Endodermal cell (in vitro differentiated cells): Measurements from ENCODE around the gene SORL1. TPM values are rescaled to one million over a fixed set of nuclear protein-coding genes. Genes with fewer than 3 reads are reported as not detected.

Experiments used
- DNase-seq: peaks from one replicate; pipeline ENCODE4 v3.0.0-alpha.2; 2017
- H3K27ac ChIP-seq: 2 replicates; pipeline ENCODE4 v1.5.1; 2013; ENCODE audit warnings: mild to moderate bottlenecking, low read depth, low read length, moderate library complexity
- H3K27me3 ChIP-seq: 2 replicates; pipeline ENCODE4 v1.6.1; 2013; ENCODE audit warnings: mild to moderate bottlenecking, low read length, moderate library complexity; ENCODE audit not compliant: insufficient read depth, control insufficient read depth, poor library complexity, severe bottlenecking
- H3K36me3 ChIP-seq: 2 replicates; pipeline ENCODE4 v1.7.0; 2013; ENCODE audit warnings: mild to moderate bottlenecking, low read length, moderate library complexity; ENCODE audit not compliant: control insufficient read depth, insufficient read depth
- H3K4me1 ChIP-seq: one replicate; pipeline ENCODE4 v1.7.0; 2013; ENCODE audit warnings: low read length; ENCODE audit not compliant: control insufficient read depth, insufficient read depth
- H3K4me3 ChIP-seq: 2 replicates; pipeline ENCODE4 v1.5.1; 2013; ENCODE audit warnings: mild to moderate bottlenecking, low read length, moderate library complexity
- H3K9ac ChIP-seq: 2 replicates; pipeline ENCODE4 v1.6.1; 2013; ENCODE audit warnings: mild to moderate bottlenecking, low read length, moderate library complexity; ENCODE audit not compliant: poor library complexity, severe bottlenecking; ENCODE audit errors: extremely low read depth
- H3K9me3 ChIP-seq: 2 replicates; pipeline ENCODE4 v1.6.1; 2013; ENCODE audit warnings: mild to moderate bottlenecking, low read length, moderate library complexity; ENCODE audit not compliant: control insufficient read depth
- H3K27ac Mint-ChIP-seq: 2 replicates; pipeline ENCODE4 v1.8.0; 2020; ENCODE audit warnings: mixed read lengths
- H3K27me3 Mint-ChIP-seq: 2 replicates; pipeline ENCODE4 v1.8.0; 2021; ENCODE audit warnings: mild to moderate bottlenecking, mixed read lengths; ENCODE audit not compliant: insufficient read depth
- H3K36me3 Mint-ChIP-seq: 2 replicates; pipeline ENCODE4 v1.8.0; 2020; ENCODE audit warnings: low read depth, mixed read lengths
- H3K4me1 Mint-ChIP-seq: 2 replicates; pipeline ENCODE4 v1.8.0; 2020; ENCODE audit warnings: mixed read lengths
- H3K4me3 Mint-ChIP-seq: 2 replicates; pipeline ENCODE4 v1.8.0; 2020; ENCODE audit warnings: mild to moderate bottlenecking, moderate library complexity, mixed read lengths
- H3K9me3 Mint-ChIP-seq: 2 replicates; pipeline ENCODE4 v1.8.0; 2020; ENCODE audit warnings: mild to moderate bottlenecking, mixed read lengths
- WGBS, 2 experiments: methylation state at CpG; one replicate each; pipeline versions ENCODE4 v1.1.5 to v1.1.7; 2013; ENCODE audit warnings: missing lambda C conversion rate in 2 of 2, mixed read lengths in 1 of 2; ENCODE audit not compliant: insufficient coverage in 1 of 2, insufficient read length in 1 of 2; 5-methylcytosine and 5-hydroxymethylcytosine counted together
- total RNA-seq, 2 donors: library from RNA; stranded (reverse); fragmentation: NEBNext Ultra II Directional in 1 of 2; extraction: Animal tissue kit (Norgen Biotek cat#: 25700) in 1 of 2; gene quantifications; 2 replicates in 1 of 2; 3 replicates in 1 of 2; pipeline ENCODE4 v1.2.1, GENCODE V29; 2021
- TF ChIP-seq, protein P1 (sequence below): fragments of 200-600 bp; sonication (generic); conservative IDR thresholded peaks from 2 replicates; pipeline ENCODE4 v1.5.0; 2021; ENCODE audit warnings: antibody characterized with exemption, mild to moderate bottlenecking

SORL1 gene
- total RNA-seq, 2 donors from 2014 or later, result 56.4 to 57.5 TPM

DNA sequence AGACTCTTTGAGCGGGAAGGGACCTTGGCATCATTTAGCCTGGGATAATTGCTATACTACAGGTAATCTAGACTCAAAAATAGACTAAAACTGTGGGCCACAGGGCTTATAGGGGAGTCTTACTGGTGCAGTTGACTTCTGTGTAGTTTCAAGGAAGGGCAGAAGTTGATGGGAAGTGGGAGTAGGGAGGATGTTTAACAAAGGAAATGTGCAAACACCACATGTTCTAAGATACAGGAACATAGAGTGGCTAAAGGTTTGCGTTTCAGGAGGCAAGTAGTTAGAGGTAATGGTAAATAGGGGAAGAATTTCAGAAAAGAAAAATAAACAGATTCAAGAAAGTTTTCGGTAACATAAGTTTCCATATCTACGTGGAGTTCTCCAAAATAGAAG, 14.4 kb upstream of the SORL1 start:
- Histone ChIP-seq H3K9me3 (no peaks in the 10 kb centered on the region), H3K27ac (no peak overlapping the region), H3K9ac (no peak overlapping the region), H3K4me3 (no peak overlapping the region), H3K36me3 (no peaks in the 10 kb centered on the region), H3K4me1 (peaks cover 7% of the 10 kb centered on the region), H3K27me3 (no peaks in the 10 kb centered on the region)
- Mint-ChIP-seq H3K27me3 (no peaks in the 10 kb centered on the region), H3K4me3 (no peak overlapping the region), H3K27ac (no peak overlapping the region), H3K4me1 (peaks cover 22% of the 10 kb centered on the region), H3K36me3 (no peaks in the 10 kb centered on the region), H3K9me3 (no peaks in the 10 kb centered on the region)
- WGBS, 2 experiments, result 95 to 100% methylated on average over 3 to 4 of the region's 4 CpGs
- no peak for DNase-seq
- TF ChIP-seq, protein P1, sequence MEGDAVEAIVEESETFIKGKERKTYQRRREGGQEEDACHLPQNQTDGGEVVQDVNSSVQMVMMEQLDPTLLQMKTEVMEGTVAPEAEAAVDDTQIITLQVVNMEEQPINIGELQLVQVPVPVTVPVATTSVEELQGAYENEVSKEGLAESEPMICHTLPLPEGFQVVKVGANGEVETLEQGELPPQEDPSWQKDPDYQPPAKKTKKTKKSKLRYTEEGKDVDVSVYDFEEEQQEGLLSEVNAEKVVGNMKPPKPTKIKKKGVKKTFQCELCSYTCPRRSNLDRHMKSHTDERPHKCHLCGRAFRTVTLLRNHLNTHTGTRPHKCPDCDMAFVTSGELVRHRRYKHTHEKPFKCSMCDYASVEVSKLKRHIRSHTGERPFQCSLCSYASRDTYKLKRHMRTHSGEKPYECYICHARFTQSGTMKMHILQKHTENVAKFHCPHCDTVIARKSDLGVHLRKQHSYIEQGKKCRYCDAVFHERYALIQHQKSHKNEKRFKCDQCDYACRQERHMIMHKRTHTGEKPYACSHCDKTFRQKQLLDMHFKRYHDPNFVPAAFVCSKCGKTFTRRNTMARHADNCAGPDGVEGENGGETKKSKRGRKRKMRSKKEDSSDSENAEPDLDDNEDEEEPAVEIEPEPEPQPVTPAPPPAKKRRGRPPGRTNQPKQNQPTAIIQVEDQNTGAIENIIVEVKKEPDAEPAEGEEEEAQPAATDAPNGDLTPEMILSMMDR, result no peak

DNA sequence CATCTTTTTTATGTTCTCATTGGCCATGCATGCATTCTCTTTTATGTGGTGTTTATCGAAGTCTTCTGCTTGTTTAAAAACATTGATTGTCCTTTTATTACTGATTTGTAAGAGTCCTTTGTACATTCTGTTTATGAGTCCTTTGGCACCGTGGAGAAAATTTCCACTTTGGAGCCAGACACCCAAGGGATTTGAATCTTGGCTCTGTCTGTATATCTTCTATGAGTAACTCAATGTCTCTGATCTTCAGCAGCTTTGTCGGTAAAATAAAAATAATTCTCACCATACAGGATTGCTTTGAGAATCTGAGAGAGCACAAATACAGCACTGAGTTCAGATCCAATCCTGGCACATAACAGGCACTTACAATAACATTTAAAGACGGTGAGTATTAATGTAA, 12.8 kb upstream of the SORL1 start:
- TF ChIP-seq, protein P1, result no peak
- Mint-ChIP-seq H3K27me3 (no peaks in the 10 kb centered on the region), H3K4me3 (no peak overlapping the region), H3K4me1 (peaks cover 22% of the 10 kb centered on the region), H3K36me3 (no peaks in the 10 kb centered on the region), H3K27ac (no peak overlapping the region), H3K9me3 (no peaks in the 10 kb centered on the region)
- 93 to 94% methylated on average over 2 to 3 of the region's 4 CpGs for WGBS, 2 experiments
- Histone ChIP-seq H3K4me1 (peaks cover 7% of the 10 kb centered on the region), H3K9ac (no peak overlapping the region), H3K27ac (no peak overlapping the region), H3K27me3 (no peaks in the 10 kb centered on the region), H3K36me3 (no peaks in the 10 kb centered on the region), H3K4me3 (no peak overlapping the region), H3K9me3 (no peaks in the 10 kb centered on the region)
- DNase-seq, result no peak

DNA sequence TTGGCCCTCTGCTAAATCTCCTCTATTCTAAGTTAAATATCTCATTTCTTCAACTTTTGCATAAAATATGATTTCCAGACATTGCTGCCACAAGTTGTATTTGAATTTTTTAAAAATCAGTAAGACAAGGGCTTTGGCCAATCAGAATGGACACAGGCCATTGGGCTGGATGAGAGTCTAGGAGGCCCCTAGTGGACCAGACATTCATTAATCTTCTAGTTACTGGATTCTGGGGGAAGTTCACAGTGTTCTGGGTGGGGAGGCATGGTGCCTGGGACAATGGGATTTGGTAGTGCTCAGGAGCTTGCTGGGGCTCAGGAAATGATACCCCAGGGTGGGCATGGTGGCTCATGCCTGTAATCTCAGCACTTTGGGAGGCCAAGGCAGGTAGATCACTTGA, 12.4 kb upstream of the SORL1 start:
- Mint-ChIP-seq H3K27me3 (no peaks in the 10 kb centered on the region), H3K4me1 (peaks cover 22% of the 10 kb centered on the region), H3K36me3 (no peaks in the 10 kb centered on the region), H3K27ac (no peak overlapping the region), H3K9me3 (no peaks in the 10 kb centered on the region), H3K4me3 (no peak overlapping the region)
- Histone ChIP-seq H3K36me3 (no peaks in the 10 kb centered on the region), H3K9me3 (no peaks in the 10 kb centered on the region), H3K27ac (no peak overlapping the region), H3K4me3 (no peak overlapping the region), H3K27me3 (no peaks in the 10 kb centered on the region), H3K4me1 (peaks cover 7% of the 10 kb centered on the region), H3K9ac (no peak overlapping the region)
- TF ChIP-seq, protein P1, result no peak
- no peak for DNase-seq
